GM12874 (cell line): ENCODE results near the gene PARD3.

ENCODE experiments used
- TF ChIP-seq, protein P1 (sequence below): IDR thresholded peaks from 2 replicates; pipeline ENCODE4 v1.5.1; 2011; ENCODE audit warnings: low read depth, mild to moderate bottlenecking, control low read depth, low read length, moderate library complexity; ENCODE audit not compliant: insufficient read depth

PARD3 gene

DNA sequence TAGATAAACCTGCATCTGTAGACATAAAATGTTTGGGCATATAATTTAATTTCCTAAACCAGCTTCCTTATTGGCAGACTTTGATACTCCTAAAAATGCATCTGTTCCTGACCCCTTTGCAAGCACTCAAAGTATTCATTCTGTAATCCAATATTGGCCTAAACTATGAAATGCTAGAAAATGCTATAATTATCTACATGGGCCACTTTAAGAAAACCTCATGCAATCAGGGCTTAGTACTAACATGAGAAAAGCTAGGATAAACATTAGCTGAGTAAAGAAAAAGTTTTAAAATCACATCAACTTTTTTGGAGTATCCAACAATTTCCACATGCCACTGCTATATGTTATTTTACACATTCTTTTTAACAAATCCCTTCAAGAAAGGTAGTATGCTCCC, 57.2 kb downstream of the PARD3 start:
- TF ChIP-seq, protein P1, sequence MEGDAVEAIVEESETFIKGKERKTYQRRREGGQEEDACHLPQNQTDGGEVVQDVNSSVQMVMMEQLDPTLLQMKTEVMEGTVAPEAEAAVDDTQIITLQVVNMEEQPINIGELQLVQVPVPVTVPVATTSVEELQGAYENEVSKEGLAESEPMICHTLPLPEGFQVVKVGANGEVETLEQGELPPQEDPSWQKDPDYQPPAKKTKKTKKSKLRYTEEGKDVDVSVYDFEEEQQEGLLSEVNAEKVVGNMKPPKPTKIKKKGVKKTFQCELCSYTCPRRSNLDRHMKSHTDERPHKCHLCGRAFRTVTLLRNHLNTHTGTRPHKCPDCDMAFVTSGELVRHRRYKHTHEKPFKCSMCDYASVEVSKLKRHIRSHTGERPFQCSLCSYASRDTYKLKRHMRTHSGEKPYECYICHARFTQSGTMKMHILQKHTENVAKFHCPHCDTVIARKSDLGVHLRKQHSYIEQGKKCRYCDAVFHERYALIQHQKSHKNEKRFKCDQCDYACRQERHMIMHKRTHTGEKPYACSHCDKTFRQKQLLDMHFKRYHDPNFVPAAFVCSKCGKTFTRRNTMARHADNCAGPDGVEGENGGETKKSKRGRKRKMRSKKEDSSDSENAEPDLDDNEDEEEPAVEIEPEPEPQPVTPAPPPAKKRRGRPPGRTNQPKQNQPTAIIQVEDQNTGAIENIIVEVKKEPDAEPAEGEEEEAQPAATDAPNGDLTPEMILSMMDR: no peak

DNA sequence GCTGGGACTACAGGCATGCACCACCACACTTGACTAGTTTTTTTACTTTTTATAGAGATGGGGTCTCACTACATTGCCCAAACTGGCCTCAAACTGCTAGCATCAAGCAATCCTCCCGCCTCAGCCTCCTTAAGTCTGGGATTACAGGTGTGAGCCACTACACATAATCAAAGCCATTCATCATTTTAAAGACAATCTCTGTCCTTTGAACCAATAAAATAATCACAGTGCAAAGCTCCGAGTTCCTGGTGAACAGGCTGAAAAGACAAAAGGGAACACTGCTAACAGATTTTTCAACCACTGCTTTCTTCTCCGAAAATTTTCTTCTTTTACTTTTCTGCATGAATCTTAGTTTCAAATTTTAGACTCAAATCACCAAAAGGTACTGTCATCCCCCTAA, 58.5 kb downstream of the PARD3 start:
- TF ChIP-seq, protein P1: no peak

DNA sequence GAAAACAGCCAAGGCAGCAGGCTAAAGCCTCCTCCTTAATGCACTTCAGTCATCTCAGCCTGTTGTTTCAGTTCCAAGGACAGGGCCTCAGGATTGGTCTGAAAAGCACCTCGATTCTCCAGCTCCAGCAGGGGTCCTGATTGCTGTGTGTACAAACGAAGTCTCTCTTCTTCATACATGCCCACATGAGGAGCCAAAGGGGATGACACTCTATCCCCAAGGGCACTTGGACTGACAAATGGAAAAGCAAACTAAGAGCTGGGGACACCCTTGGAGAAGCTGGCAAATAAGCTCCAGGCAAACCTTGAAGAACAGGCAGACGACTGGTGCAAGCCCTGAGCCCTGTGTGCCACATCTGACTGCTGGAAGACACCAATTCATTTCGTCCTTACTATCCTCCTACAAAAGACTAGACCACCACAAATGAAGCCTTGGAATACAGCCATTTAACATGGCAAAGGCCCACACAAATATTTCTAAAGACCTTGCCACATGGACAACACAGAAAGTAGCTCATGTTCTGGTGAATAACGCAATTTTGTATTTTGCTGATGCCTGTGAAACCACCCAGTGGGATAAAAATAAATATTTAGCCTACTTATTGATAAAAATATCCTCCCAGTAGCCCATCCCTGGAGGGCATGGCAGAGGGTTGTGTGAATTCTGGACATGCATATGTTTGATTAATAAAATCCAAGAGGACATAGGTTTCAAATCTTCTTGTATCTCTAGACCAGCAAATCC, 61.9 kb downstream of the PARD3 start:
- TF ChIP-seq, protein P1: no peak

DNA sequence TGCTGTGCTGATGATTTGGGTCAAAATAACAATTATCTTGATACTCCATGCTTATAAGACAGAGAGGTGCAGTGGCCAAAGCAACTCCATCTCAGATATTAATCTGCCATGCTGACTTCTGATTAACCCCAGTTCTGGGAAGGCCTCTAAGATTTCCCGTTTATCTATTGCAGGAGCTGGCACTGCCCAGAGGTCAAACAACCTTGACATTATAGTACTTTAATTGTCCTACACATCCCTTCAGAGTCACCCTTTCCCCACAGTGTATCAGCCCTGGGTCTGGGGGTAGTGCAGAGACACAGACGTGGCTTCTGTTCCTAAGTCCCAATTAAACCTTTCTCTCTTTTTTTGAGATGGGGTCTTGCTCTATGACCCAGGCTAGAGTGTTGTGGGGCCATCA, 63.8 kb downstream of the PARD3 start:
- TF ChIP-seq, protein P1: no peak

DNA sequence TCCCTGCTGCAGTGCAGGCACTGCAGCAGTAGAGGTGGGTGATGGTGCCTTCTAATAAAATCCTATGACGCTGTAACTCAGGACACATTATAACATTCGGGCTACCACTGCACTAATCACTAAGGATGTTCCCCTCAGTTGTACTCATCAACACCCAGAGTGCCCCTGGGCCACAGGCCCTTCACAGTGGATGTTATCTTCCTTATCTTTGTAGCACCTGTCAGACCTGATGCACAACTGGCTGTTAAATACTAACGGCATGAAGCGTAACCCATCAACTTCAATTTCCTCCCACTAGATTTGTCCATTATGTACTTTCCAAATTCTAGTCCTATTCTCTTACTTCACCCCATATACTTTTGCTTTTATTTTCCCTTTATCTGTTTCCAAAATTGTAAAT, 66.3 kb downstream of the PARD3 start:
- TF ChIP-seq, protein P1: no peak

DNA sequence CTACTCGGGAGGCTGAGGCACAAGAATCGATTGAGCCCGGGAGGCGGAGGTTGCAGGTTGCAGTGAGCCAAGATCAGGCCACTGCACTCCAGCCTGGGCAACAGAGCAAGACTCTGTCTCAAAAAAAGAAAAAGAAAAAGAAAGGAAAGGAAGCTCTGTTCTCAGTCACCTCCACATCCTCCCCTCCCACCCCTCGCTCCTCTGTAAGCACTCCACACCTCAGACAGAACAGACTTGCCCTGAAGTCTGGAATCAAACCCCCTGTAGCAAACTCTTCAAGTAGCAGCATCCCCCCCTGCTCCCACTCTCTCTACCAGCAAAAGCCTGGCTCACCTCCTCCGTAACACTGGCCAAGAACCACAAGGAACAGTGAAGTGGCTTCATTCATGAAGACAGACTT, 66.7 kb downstream of the PARD3 start:
- TF ChIP-seq, protein P1: no peak

DNA sequence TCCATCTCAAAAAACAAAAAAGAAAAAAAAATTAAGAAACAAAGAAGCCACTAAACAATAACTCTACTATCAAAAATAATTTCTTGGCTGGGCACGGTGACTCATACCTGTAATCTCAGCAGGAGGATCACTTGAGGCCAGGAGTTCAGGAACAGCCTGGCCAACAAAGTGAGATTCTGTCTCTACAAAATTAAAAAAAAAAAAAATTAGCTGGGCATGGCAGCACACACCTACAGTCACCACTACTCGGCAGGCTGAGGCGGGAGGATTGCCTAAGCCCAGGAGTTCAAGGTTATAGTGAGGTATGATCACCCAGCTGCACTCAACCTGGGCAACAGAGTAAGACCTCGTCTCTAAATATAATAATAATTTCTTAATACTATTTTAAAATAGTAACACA, 69.0 kb downstream of the PARD3 start:
- TF ChIP-seq, protein P1: no peak
